ENCODE results near the gene HSPBP1.

Gene HSPBP1

DNA sequence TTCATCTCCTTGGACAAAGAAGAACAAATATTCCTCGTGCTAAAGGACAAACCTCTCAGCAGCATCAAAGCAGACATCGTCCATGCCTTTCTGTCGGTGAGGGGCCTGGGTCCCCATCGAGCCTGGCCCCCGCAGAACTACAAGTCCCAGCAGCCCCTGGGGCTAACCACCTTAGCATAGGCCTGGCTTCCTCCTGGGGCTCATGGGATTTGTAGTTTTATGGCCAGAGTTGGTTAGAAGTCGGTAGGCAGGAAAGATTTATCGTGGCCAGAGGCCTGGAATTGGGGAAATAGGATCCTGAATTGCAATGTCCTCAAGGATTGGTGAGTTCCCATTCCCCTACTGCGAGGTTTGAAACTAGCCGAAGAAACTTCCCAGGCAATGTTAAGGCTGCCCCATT, 25.6 kb upstream of the HSPBP1 start:
- DNase-seq (ENCODE audit: low read depth), result peak; percentile 35

GRCh38 chr19:55304980-55305379, 25.1 kb upstream of the HSPBP1 start:
- DNase-seq (ENCODE audit: low read depth), result no peak

DNA sequence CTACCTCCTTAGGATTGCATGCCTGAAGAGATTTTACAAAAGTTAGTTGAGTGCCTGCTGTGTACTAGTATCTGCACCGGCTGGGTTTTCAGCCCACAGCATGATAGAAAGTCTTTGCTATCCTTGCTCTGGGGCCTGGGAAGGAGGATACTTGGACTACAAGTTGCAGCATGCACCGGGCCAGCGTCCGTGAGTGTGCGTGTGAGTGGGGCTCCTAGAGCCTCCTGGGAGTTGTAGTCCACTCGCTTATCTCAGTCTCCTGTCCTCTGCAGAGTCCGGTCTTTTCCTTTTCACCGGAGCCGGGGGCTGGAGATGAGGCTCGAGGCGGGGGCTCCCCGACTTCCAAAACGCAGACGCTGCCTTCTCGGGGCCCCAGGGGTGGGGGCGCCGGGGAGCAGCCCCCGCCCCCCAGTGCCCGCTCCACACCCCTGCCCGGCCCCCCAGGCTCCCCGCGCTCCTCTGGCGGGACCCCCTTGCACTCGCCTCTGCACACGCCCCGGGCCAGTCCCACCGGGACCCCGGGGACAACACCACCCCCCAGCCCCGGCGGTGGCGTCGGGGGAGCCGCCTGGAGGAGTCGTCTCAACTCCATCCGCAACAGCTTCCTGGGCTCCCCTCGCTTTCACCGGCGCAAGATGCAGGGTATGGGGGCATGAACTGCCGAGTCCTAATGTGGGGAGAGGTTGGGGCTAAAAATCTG, 24.5 kb upstream of the HSPBP1 start:
- DNase-seq (ENCODE audit: low read depth), result no peak

DNA sequence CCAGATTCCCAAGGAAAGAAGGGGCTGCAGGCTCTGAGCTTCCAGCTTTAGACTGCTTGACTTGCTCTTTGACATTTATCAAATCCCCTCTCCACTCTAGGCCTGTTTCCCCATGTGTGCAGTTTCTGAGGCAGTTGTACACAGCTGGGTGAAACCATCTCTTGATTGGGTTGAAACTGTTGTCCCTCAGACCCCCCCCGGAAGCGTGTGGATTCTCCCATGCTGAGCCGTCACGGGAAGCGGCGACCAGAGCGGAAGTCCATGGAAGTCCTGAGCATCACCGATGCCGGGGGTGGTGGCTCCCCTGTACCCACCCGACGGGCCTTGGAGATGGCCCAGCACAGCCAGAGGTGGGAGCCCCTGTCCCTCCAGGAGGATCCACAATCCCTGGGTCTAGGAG, 23.6 kb upstream of the HSPBP1 start:
- no peak for DNase-seq (ENCODE audit: low read depth)

GRCh38 chr19:55302318-55302703, 22.4 kb upstream of the HSPBP1 start:
- no peak for DNase-seq (ENCODE audit: low read depth)

GRCh38 chr19:55301459-55302317, 21.8 kb upstream of the HSPBP1 start:
- DNase-seq (ENCODE audit: low read depth), result peak; percentile 97

DNA sequence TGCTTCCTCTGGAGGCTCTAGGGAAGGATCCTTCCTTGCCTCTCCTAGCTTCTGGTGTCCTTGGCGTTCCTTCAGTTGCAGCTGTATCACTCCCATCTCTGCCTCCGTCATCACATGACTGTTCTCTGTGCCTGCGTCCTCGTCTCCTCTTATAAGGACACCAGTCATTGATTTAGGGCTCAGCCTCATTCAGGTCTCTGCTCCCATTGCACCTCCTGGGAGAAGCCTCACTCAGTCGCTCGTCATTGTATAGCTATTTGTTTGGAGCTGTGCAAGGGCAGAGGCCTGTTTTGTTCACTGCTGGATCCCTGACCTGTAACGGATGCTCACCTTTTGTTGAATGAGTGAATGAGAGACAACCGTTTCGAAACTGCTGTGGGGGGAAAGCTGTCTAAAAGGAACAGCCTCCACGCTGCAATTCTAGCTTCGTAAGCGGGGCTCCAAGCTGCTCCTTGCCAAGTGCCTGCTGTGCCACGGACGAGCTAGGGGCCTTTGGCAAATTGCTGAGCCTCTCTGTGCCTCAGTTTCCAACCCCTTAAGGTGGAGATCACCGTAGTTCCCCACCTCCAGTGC, 21.1 kb upstream of the HSPBP1 start:
- DNase-seq (ENCODE audit: low read depth), result no peak

DNA sequence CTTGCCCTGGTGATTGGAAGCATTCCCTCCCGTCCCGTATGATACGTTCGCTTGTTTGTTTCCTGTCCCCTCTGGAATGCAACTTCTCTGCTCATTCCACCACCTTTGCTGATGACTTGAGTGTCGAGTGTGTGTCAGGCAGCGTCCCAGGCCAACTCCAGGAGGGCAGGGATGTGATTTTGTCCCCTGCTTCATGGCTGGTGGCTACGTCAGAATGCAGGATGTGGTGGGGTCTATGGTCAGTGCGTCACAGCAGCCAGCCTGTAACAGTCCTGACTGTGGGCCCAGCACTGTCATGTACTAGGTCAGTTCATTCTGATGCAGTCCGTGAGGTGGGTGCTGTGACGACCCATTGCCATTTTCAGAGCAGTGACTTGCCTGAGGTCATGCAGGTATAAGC, 20.1 kb upstream of the HSPBP1 start:
- DNase-seq (ENCODE audit: low read depth), result no peak

- DNase-seq (ENCODE audit: low read depth), result no peak
These were observed 17.4 kb upstream of the HSPBP1 start for GRCh38 chr19:55297267-55297666.

GRCh38 chr19:55289117-55289796, 9.3 kb upstream of the HSPBP1 start:
- DNase-seq (ENCODE audit: low read depth), result no peak

DNA sequence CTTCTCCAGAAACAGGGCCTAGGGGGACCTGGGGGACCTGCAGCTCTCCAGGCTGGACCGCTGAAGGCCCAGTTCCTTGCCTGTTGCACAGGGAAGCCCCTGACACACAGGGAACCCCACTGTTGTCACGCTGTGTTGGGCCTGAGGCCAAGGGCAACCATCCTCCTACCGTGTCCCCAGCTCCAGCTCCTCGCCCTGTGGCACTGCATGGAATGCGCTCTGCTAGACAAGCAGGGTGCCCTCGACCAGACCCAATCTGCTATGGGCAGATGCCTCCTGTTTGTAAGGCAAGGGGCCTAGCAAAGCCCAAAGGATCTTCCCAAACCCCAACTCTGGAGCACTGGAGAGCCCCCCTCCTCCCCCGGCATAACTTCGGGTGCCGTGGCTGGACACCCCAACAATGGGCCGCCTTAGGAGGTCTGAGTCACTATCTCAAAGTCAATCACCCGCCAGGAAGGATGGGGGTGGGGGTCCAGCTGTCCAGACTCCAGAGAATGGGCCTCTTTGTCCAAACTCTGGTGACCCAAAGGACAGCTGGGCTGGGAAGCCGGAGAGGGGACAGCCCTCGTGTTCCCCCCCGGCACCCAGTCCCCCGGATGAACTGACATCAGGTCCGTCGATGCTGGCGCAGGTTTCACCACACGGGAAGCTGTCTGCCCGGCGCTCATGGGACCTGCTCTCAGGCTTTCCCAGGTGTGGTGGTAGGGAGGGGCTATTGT, 7.6 kb upstream of the HSPBP1 start:
- DNase-seq (ENCODE audit: low read depth), result no peak

- no peak for DNase-seq (ENCODE audit: low read depth)
These were observed 5.5 kb upstream of the HSPBP1 start for GRCh38 chr19:55285229-55285890.

- no peak for DNase-seq (ENCODE audit: low read depth)
These were observed 4.6 kb upstream of the HSPBP1 start for GRCh38 chr19:55284405-55285058.

DNA sequence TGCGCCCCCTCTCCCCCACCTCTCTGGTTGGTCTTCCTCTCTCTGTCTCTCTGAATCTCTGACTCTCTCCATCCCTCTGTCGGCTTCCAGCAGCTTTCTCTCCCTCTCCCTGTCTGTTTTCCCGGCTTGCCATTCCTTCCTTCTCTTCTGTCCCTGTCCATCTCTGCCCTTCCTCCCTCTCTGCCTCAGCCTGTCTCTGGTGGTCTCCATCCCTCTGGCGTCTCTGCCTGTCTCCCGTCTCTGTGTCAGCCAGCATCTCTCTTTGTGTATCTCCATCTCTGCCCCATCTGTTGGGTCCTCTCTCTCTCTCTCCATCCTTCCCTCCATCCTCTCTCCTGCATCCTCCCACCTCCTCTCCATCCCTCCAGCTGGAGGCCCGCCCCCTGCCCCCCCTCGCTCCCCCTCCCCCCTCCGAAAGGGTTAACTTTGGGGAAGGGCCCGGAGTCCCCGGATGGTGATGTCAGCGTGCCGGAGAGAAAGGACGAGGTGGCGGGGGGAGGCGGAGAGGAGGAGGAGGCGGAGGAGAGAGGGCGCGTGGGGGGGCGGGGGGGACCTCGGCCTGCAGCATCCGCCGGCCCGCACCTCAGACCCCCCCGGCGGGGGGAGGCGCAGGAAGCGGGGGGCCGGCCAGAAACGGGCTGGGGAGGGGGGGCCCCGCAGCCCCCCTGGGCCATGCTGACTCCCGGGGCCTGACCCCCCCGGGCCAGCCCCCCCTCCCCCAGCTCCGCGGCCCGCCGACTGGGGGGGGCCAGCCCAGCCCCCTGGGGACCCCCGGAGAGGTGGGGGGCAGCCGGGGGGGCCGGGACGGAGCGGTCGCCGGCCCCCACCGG, 3.9 kb upstream of the HSPBP1 start, which contains the start of gene BRSK1:
Gene BRSK1 (plus strand): TSS at position 450 of the 830 bp plus-strand sequence. CDS start 446 bp downstream, outside the sequence.
- peak; percentile 24 for DNase-seq (ENCODE audit: low read depth)

DNA sequence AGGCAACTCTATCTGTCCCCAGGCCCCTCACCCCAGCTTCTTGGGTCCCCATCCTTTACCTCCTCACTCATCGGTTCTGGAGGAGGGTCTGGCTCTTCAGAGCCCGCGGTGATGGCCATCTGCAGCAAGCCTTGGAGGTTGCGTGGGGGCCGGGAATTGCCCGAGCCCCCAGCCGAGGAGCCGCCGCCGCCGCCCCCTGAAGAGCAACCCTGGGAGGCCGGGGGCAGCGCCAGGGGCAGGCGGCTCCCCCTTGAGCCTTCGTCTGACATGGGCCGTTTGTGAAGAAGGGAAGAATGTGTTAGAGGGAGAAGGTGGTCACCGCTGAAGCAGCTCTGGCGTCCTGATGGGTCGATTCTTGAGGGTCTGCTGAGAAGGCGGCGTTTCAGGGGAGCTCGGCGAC, 570 bp downstream of the HSPBP1 start:
- no peak for DNase-seq (ENCODE audit: low read depth)

- DNase-seq (ENCODE audit: low read depth), result no peak
These were observed 1.3 kb downstream of the HSPBP1 start for GRCh38 chr19:55278391-55279135.

GRCh38 chr19:55277494-55277893, 2.4 kb downstream of the HSPBP1 start:
- no peak for DNase-seq (ENCODE audit: low read depth)

DNA sequence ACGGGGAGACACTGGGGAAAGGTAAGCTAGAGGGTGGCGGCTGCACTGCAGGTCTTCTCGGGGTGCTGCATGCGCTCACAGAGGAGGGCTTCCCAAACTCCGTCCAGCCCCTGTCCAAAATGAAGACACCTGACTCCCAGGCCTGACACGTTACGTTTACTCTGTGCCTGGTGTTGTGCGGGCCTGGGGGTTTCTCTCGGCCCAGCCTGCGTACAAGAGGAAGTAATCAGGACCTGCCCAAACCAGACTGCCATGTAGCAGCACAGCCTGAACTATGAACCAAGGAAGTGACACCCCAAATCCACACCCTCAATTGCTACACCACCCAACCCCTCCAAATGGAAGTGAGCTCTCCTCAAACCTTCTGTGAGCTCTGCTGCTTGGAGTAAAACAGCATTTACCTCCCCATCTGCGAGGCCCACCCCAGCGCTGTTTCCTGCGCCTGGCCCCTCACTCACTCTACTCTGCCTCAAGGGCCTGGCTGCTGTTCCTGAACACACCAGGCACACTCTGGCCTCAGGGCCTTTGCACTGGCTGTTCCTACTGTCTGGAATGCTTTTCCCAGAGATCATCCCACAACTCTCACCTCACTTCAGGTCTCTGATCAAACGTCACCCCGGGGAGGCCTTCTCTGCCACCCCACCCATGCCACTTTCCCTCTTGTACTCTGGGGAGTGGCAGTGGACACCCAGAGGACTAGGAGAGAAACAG, 3.0 kb downstream of the HSPBP1 start:
- DNase-seq (ENCODE audit: low read depth), result no peak

All from activated T-cell treated with anti-CD3 and anti-CD28 coated beads for 1 hour (primary cell).